AG09319 (cell line): Measurements from ENCODE around the gene TPRN.

Source experiments
- DNase-seq: peaks from one replicate; pipeline ENCODE4 v3.0.0-alpha.2; 2010; ENCODE audit warnings: low read depth; ENCODE audit errors: extremely low read depth
- CTCF ChIP-seq: IDR thresholded peaks from 2 replicates; pipeline ENCODE4 v1.5.1; 2011; ENCODE audit warnings: low read depth, mild to moderate bottlenecking, inconsistent platforms, low read length, moderate library complexity

The TPRN gene

GRCh38 chr9:137141976-137142936 is 58.3 kb downstream of the TPRN start:
- DNase-seq = no peak
- TF ChIP-seq CTCF = no peak
